GM12878 (cell line): ENCODE data around the gene ALG5. TPM values are rescaled to one million over a fixed set of nuclear protein-coding genes. Genes with fewer than 3 reads are reported as not detected.

ENCODE experiments used
- ATAC-seq: fragments of 200-7000 bp; cut with Tn5 transposase; 3 replicates; pipeline ENCODE4 v1.9.1; 2020; ENCODE audit warnings: mild to moderate bottlenecking, moderate library complexity
- BruUV-seq: library from RNA; stranded (reverse); fragments of 400-500 nt; replicated peaks from 2 replicates; lab custom pipeline; 2021; lab: Mats Ljungman, UMichigan
- CTCF ChIA-PET: fragments of 300-600 bp; sonication (Branson Sonifier 250); formaldehyde crosslinking; extraction: SDS; loops from one replicate; lab custom pipeline; 2021; ENCODE audit warnings: inconsistent platforms; lab: Yijun Ruan, JAX
- POLR2A ChIA-PET: fragments of 350-600 bp; formaldehyde crosslinking; extraction: SDS; loops from one replicate; lab custom pipeline; 2021; ENCODE audit warnings: inconsistent platforms; lab: Charles Lee
- RAD21 ChIA-PET: fragments of 300-600 bp; sonication (Branson Sonifier 250); formaldehyde crosslinking; loops from one replicate; lab custom pipeline; 2023; ENCODE audit warnings: antibody characterized with exemption; ENCODE audit not compliant: unreplicated experiment; lab: Charles Lee
- SMC1A ChIA-PET: fragments of 300-600 bp; sonication (Branson Sonifier 250); formaldehyde crosslinking; loops from one replicate; lab custom pipeline; 2023; ENCODE audit not compliant: unreplicated experiment, uncharacterized antibody; lab: Charles Lee
- DNase-seq: peaks from one replicate; pipeline ENCODE4 v3.0.0-alpha.2; 2011; ENCODE audit warnings: low read depth, low spot score
- FAIRE-seq: peaks from 3 replicates; lab custom pipeline; 2011; peaks lifted over from hg19 to GRCh38; lab: Jason Lieb, UNC
- H2AFZ ChIP-seq: 2 replicates; pipeline ENCODE4 v1.6.0; 2011; ENCODE audit warnings: low read depth, low read length, control low read depth; ENCODE audit not compliant: control insufficient read depth
- H3K27ac ChIP-seq: 2 replicates; pipeline ENCODE4 v1.5.1; 2011; ENCODE audit warnings: control low read depth; ENCODE audit not compliant: control insufficient read depth, insufficient read depth
- H3K27me3 ChIP-seq, 2 experiments: replicated peaks in 1 of 2; 2 replicates each; pipeline versions ENCODE4 v1.6.0 to v1.6.1; 2011; ENCODE audit warnings: low read length in 1 of 2; ENCODE audit not compliant: control insufficient read depth in 2 of 2, insufficient read depth in 2 of 2
- H3K36me3 ChIP-seq, 2 experiments: 2 replicates each; pipeline ENCODE4 v1.5.1; 2011; ENCODE audit warnings: low read length in 1 of 2; ENCODE audit not compliant: control insufficient read depth in 2 of 2, insufficient read depth in 2 of 2
- H3K4me1 ChIP-seq: 2 replicates; pipeline ENCODE4 v1.6.1; 2011; ENCODE audit warnings: mild to moderate bottlenecking, low read length, moderate library complexity, mixed read lengths; ENCODE audit not compliant: control insufficient read depth, insufficient read depth
- H3K4me2 ChIP-seq: 2 replicates; pipeline ENCODE4 v1.6.0; 2011; ENCODE audit warnings: control low read depth; ENCODE audit not compliant: control insufficient read depth, insufficient read depth
- H3K4me3 ChIP-seq: fragments of 200-600 bp; sonication (generic); 2 replicates; pipeline ENCODE4 v1.5.1; 2016
- H3K79me2 ChIP-seq: 2 replicates; pipeline ENCODE4 v1.6.0; 2011; ENCODE audit warnings: low read length; ENCODE audit not compliant: control insufficient read depth, insufficient read depth
- H3K9ac ChIP-seq: 2 replicates; pipeline ENCODE4 v1.8.0; 2011; ENCODE audit warnings: low read length, control low read depth, mixed read lengths; ENCODE audit not compliant: control insufficient read depth, insufficient read depth
- H3K9me3 ChIP-seq: replicated peaks from 3 replicates; pipeline ENCODE4 v1.5.1; 2011; ENCODE audit warnings: mild to moderate bottlenecking, low read length; ENCODE audit not compliant: control insufficient read depth, insufficient read depth
- H4K20me1 ChIP-seq: 2 replicates; pipeline ENCODE4 v1.6.0; 2011; ENCODE audit not compliant: control insufficient read depth, insufficient read depth
- PAX8 ChIP-seq: fragments of 450-650 bp; IDR thresholded peaks from 2 replicates; pipeline ENCODE4 v1.6.1; 2017; ENCODE audit warnings: mild to moderate bottlenecking, moderate library complexity
- SMC3 ChIP-seq: IDR thresholded peaks from 2 replicates; pipeline ENCODE4 v1.6.1; 2011; ENCODE audit warnings: low read length, improper control_type of control experiment, borderline replicate concordance
- STAT1 ChIP-seq: fragments of 450-650 bp; conservative IDR thresholded peaks from 2 replicates; pipeline ENCODE4 v1.6.1; 2014; ENCODE audit warnings: antibody characterized with exemption, mild to moderate bottlenecking
- ZBTB4 ChIP-seq: fragments of 450-650 bp; formaldehyde crosslinking; IDR thresholded peaks from 2 replicates; pipeline ENCODE4 v1.4.0; 2022; ENCODE audit warnings: mild to moderate bottlenecking, moderate library complexity
- ZZZ3 ChIP-seq: IDR thresholded peaks from 2 replicates; pipeline ENCODE4 v1.6.1; 2011; ENCODE audit warnings: low read depth; ENCODE audit not compliant: control insufficient read depth, insufficient read length
- WGBS: methylation state at CpG from one replicate; pipeline ENCODE4 v1.1.6; 2016; ENCODE audit warnings: low lambda C conversion rate; ENCODE audit not compliant: insufficient replicate concordance, insufficient coverage; ENCODE audit errors: missing lambda C conversion rate; 5-methylcytosine and 5-hydroxymethylcytosine counted together
- in situ Hi-C: fragments of 300-500 bp; cut with MboI; formaldehyde crosslinking; loops from 9 replicates; pipeline ENCODE4 v1.14.3; 2018; ENCODE audit warnings: mixed read lengths
- intact Hi-C: fragments of 100-400 bp; cut with micrococcal nuclease; formaldehyde crosslinking; loops from one replicate; pipeline ENCODE4 v1.14.2; 2022; ENCODE audit not compliant: unreplicated experiment
- polyA plus RNA-seq, 11 experiments: library from polyadenylated mRNA; depleted of rRNA in 4 of 11; unstranded in 6 of 11; stranded (reverse) in 5 of 11; fragments of >200 nt; fragmentation: Nextera tagmentation in 4 of 11; fragmentation: Illumina TruSeq in 1 of 11; extraction: Ambion mirVana in 4 of 11; extraction: Trizol in 1 of 11; gene quantifications; 1 replicate in 1 of 11; 2 replicates in 10 of 11; pipeline versions ENCODE4 v1.2.1 to v1.2.3, GENCODE V29; 2011 to 2016; ENCODE audit warnings: inconsistent platforms in 2 of 11, missing spikeins in 2 of 11, low read depth in 1 of 11
- total RNA-seq, 4 experiments: library from RNA; depleted of rRNA in 3 of 4; stranded (reverse); fragments of >200 nt in 3 of 4; fragmentation: Illumina TruSeq in 1 of 4; extraction: Trizol in 1 of 4; gene quantifications; 2 replicates each; pipeline versions ENCODE4 v1.2.1 to v1.2.3, GENCODE V29; 2013 to 2021
- TF ChIP-seq, protein P1 (sequence below): fragments of 150-350 bp; IDR thresholded peaks from 2 replicates; pipeline ENCODE4 v1.6.1; 2016; ENCODE audit warnings: low read depth, low read length
- TF ChIP-seq, protein P2 (sequence below): fragments of 450-650 bp; IDR thresholded peaks from 2 replicates; pipeline ENCODE4 v1.6.1; 2017; ENCODE audit warnings: mild to moderate bottlenecking, moderate library complexity
- TF ChIP-seq, protein P3 (sequence below): IDR thresholded peaks from 2 replicates; pipeline ENCODE4 v1.6.1; 2012; ENCODE audit warnings: low read depth, low read length, improper control_type of control experiment
- TF ChIP-seq, protein P4 (sequence below): fragments of 450-650 bp; IDR thresholded peaks from 2 replicates; pipeline ENCODE4 v1.6.1; 2017; ENCODE audit warnings: mild to moderate bottlenecking, low read depth, inconsistent platforms; ENCODE audit not compliant: poor library complexity, severe bottlenecking

ALG5 gene
- total and polyA plus RNA-seq, 10 of the 15 experiments (the other 5 are each of a cell fraction or from before 2014, with no cell fraction given) = 23.9 to 82.2 (median 42.5) TPM

DNA sequence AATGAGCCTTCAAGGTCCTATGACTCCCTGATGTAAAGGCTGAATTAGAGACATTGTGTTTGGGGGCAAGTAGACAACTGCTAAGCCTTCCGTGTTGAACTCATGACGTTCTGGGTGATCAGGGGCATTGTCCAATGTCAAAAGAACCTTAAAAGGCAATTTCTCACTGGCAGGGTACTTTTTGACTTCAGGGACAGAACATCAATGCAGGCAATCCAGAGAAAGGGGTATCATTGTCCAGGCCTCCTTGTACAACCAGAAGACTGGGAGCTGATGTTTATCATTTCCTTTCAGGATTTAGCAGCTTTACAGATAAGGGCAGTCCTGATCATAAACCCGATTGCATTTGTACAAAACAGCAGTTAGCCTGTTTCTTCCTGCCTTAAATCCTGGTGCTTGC, 54.1 kb downstream of the ALG5 start:
- POLR2A ChIA-PET = no interaction called here
- BruUV-seq = no TSS peak
- Histone ChIP-seq H3K36me3 (no peaks in the 10 kb centered on the region; a peak in 2 of 4 replicates), H3K4me2 (no peak overlapping the region), H3K79me2 (no peaks in the 10 kb centered on the region), H3K4me1 (no peaks in the 10 kb centered on the region), H3K9ac (no peak overlapping the region), H2AFZ (no peak overlapping the region), H3K27me3 (no peaks in the 10 kb centered on the region), H3K9me3 (no peaks in the 10 kb centered on the region), H3K27ac (no peak overlapping the region), H4K20me1 (no peaks in the 10 kb centered on the region), H3K4me3 (no peak overlapping the region)
- intact Hi-C loops (no loop called here), in situ Hi-C loops (no loop called here)
- ATAC-seq (no peak), DNase-seq (no peak), FAIRE-seq (no peak)
- CTCF ChIA-PET = interaction anchor here (1.1 kb wide), 1 partner anchor 36 kb away, joined by 3 read pairs; no protein-coding TSS in a partner anchor
- SMC1A ChIA-PET = no interaction called here
- 40% methylated on average over 3 of the region's 3 CpGs for WGBS
- RAD21 ChIA-PET = no interaction called here
- TF ChIP-seq ZBTB4 (CRISPR knock-in tag) = no peak
- TF ChIP-seq, protein P1, sequence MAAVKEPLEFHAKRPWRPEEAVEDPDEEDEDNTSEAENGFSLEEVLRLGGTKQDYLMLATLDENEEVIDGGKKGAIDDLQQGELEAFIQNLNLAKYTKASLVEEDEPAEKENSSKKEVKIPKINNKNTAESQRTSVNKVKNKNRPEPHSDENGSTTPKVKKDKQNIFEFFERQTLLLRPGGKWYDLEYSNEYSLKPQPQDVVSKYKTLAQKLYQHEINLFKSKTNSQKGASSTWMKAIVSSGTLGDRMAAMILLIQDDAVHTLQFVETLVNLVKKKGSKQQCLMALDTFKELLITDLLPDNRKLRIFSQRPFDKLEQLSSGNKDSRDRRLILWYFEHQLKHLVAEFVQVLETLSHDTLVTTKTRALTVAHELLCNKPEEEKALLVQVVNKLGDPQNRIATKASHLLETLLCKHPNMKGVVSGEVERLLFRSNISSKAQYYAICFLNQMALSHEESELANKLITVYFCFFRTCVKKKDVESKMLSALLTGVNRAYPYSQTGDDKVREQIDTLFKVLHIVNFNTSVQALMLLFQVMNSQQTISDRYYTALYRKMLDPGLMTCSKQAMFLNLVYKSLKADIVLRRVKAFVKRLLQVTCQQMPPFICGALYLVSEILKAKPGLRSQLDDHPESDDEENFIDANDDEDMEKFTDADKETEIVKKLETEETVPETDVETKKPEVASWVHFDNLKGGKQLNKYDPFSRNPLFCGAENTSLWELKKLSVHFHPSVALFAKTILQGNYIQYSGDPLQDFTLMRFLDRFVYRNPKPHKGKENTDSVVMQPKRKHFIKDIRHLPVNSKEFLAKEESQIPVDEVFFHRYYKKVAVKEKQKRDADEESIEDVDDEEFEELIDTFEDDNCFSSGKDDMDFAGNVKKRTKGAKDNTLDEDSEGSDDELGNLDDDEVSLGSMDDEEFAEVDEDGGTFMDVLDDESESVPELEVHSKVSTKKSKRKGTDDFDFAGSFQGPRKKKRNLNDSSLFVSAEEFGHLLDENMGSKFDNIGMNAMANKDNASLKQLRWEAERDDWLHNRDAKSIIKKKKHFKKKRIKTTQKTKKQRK = no peak
- TF ChIP-seq, protein P2, sequence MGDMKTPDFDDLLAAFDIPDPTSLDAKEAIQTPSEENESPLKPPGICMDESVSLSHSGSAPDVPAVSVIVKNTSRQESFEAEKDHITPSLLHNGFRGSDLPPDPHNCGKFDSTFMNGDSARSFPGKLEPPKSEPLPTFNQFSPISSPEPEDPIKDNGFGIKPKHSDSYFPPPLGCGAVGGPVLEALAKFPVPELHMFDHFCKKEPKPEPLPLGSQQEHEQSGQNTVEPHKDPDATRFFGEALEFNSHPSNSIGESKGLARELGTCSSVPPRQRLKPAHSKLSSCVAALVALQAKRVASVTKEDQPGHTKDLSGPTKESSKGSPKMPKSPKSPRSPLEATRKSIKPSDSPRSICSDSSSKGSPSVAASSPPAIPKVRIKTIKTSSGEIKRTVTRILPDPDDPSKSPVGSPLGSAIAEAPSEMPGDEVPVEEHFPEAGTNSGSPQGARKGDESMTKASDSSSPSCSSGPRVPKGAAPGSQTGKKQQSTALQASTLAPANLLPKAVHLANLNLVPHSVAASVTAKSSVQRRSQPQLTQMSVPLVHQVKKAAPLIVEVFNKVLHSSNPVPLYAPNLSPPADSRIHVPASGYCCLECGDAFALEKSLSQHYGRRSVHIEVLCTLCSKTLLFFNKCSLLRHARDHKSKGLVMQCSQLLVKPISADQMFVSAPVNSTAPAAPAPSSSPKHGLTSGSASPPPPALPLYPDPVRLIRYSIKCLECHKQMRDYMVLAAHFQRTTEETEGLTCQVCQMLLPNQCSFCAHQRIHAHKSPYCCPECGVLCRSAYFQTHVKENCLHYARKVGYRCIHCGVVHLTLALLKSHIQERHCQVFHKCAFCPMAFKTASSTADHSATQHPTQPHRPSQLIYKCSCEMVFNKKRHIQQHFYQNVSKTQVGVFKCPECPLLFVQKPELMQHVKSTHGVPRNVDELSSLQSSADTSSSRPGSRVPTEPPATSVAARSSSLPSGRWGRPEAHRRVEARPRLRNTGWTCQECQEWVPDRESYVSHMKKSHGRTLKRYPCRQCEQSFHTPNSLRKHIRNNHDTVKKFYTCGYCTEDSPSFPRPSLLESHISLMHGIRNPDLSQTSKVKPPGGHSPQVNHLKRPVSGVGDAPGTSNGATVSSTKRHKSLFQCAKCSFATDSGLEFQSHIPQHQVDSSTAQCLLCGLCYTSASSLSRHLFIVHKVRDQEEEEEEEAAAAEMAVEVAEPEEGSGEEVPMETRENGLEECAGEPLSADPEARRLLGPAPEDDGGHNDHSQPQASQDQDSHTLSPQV = no peak
- no peak for TF ChIP-seq SMC3
- no peak for TF ChIP-seq ZZZ3
- TF ChIP-seq, protein P3, sequence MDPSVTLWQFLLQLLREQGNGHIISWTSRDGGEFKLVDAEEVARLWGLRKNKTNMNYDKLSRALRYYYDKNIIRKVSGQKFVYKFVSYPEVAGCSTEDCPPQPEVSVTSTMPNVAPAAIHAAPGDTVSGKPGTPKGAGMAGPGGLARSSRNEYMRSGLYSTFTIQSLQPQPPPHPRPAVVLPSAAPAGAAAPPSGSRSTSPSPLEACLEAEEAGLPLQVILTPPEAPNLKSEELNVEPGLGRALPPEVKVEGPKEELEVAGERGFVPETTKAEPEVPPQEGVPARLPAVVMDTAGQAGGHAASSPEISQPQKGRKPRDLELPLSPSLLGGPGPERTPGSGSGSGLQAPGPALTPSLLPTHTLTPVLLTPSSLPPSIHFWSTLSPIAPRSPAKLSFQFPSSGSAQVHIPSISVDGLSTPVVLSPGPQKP = no peak
- TF ChIP-seq, protein P4, sequence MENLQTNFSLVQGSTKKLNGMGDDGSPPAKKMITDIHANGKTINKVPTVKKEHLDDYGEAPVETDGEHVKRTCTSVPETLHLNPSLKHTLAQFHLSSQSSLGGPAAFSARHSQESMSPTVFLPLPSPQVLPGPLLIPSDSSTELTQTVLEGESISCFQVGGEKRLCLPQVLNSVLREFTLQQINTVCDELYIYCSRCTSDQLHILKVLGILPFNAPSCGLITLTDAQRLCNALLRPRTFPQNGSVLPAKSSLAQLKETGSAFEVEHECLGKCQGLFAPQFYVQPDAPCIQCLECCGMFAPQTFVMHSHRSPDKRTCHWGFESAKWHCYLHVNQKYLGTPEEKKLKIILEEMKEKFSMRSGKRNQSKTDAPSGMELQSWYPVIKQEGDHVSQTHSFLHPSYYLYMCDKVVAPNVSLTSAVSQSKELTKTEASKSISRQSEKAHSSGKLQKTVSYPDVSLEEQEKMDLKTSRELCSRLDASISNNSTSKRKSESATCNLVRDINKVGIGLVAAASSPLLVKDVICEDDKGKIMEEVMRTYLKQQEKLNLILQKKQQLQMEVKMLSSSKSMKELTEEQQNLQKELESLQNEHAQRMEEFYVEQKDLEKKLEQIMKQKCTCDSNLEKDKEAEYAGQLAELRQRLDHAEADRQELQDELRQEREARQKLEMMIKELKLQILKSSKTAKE = no peak
- TF ChIP-seq PAX8 = no peak
- no peak for TF ChIP-seq STAT1
